ENCODE measurements around the gene CBARP. TPM values are rescaled to one million over a fixed set of nuclear protein-coding genes. Genes with fewer than 3 reads are reported as not detected.

The CBARP gene
- total and polyA plus RNA-seq, 9 of the 15 experiments (the other 6 are each of a cell fraction or from before 2014, with no cell fraction given): 0.03 to 8.9 (median 1.2) TPM; not detected in 1

GRCh38 chr19:1259206-1259875 lies 21.5 kb upstream of the CBARP start (continued):
- TF ChIP-seq MIER1 (IDR thresholded peaks at IDR 0.05; ENCODE audit: low read depth) (no peak), ELK3 (CRISPR knock-in tag; IDR thresholded peaks at IDR 0.05) (no peak), ZNF274 (IDR thresholded peaks at IDR 0.05; ENCODE audit: borderline replicate concordance, low read depth, low read length) (no peak), SP2 (IDR thresholded peaks at IDR 0.05; ENCODE audit: extremely low read depth, low read depth, low read length, poor library complexity, severe bottlenecking) (no peak), NCOA4 (IDR thresholded peaks at IDR 0.05; ENCODE audit: partially characterized antibody) (no peak), KDM2B (CRISPR knock-in tag; IDR thresholded peaks at IDR 0.05) (no peak), SMAD1 (IDR thresholded peaks at IDR 0.05; ENCODE audit: low read depth, low read length, partially characterized antibody) (no peak), ZNF57 (CRISPR knock-in tag; IDR thresholded peaks at IDR 0.05) (no peak), HCFC1 (IDR thresholded peaks at IDR 0.05; ENCODE audit: low read depth, low read length) (no peak), ZBTB9 (CRISPR knock-in tag; IDR thresholded peaks at IDR 0.05) (no peak; the same call in none of the 2 replicates), ZNF512 (tag; IDR thresholded peaks at IDR 0.05) (no peak), ZNF778 (CRISPR knock-in tag; IDR thresholded peaks at IDR 0.05) (no peak), CREB3 (tag; conservative IDR thresholded peaks at IDR 0.05; ENCODE audit: low read depth) (no peak)

Measured in K562 (cell line).